AG04449 (cell line): Measurements from ENCODE around the gene STK32C.

Experiments
- CTCF ChIA-PET: fragments of 350-600 bp; formaldehyde crosslinking; extraction: SDS; loops from one replicate; lab custom pipeline; 2021; ENCODE audit warnings: antibody characterized with exemption; lab: Yijun Ruan, JAX
- POLR2A ChIA-PET: fragments of 400-600, 350-600 bp; formaldehyde crosslinking; extraction: SDS; loops from one replicate; lab custom pipeline; 2020; ENCODE audit warnings: antibody characterized with exemption, inconsistent platforms; lab: Yijun Ruan, JAX
- DNase-seq: peaks from one replicate; pipeline ENCODE4 v3.0.0-alpha.2; 2010; ENCODE audit warnings: low read depth, low spot score
- H3K4me3 ChIP-seq: 2 replicates; pipeline ENCODE4 v1.5.1; 2011; ENCODE audit warnings: low read depth, mild to moderate bottlenecking, control low read depth, low read length
- CTCF ChIP-seq: IDR thresholded peaks from one replicate; pipeline ENCODE4 v1.5.1; 2011; ENCODE audit warnings: mild to moderate bottlenecking, moderate library complexity, low read length, control low read depth, inconsistent platforms; ENCODE audit not compliant: insufficient read depth; ENCODE audit errors: missing control alignments

The STK32C gene

DNA sequence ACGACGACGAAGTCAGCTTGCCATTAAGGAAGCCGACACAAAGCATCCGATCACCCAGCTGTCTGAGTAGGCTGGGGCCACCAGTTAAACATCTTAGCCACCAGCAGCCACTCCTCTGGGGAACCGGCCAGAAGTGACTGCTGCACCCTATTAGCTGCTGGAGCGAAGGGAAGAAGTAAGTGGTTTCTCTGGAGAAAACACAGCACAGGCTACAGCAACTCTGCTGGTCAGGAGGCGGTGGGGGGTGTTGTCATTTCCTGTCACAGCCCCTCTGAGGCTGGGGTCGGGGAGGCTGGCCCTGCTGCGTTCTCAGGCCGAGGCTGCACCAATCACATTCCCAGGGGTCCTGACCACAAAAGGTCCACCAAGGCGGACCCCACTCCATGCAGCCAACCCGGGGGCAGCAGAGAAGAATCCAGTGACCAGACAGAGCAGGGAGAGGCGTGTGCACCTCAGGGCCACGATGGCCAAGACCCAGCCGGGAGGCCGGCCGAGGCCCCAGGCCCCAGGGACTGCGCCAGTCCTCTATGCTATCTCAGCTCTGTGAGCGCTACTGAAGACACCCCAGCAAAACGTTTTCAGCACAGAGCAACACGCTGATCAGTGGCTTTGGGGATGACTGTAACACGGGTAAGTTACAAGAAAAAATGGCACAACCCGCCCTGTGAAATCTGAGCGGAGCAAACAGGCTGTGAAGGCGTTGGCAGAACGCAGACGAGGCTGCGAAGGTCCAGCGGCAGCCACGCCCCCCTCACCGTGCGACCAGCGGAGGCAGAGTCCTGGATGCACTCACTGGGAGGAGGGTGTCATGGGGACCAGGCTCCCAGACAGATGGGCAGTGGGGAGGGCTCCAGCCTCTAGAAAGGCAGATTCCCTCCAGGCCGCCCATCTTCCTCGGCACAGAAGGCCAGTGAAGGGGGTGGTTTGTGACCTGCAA, 24.8 kb downstream of the STK32C start:
- POLR2A ChIA-PET: no interaction called here
- no peak overlapping the region for H3K4me3 ChIP-seq
- no peak for TF ChIP-seq CTCF
- CTCF ChIA-PET: no interaction called here
- DNase-seq: no peak

DNA sequence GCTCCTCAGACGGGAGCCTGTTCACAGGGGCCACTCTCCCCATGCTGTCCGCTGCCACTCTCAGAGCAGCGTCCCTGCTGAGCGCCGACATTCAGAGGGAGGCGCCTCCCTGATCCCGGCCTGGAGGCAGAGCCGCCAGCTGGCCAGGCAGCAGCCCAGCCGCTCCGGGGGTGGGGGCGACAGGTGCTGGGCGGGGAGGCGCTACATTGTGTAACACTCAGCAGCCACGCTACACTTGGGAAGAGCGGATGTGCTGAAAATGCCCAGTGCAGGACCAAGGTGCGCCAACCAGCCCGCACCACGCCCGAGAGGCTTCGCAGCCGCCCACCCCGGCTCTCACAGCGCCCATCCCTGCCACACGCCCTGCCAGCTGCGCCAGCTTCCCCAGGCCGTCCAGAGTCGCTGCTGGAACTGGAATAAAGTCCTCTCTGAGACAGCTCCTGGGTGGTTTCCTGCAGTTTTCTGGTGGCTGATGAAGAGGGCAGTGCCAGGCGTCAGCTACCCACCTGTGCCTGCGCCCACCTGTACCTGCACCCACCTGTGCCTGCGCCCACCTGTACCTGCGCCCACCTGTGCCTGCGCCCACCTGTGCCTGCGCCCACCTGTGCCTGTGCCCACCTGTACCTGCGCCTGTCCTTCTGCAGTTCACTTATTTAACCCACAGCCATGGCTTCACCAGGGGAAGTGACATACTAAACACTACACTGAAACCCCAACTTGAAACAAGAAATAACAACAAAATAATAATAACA, 25.7 kb downstream of the STK32C start:
- CTCF ChIA-PET: interaction anchor here (0.9 to 1.5 kb wide), 2 partner anchors 16 to 17 kb away, joined by 3 to 4 read pairs; no protein-coding TSS in a partner anchor
- H3K4me3 ChIP-seq: no peak overlapping the region
- no peak for DNase-seq
- TF ChIP-seq CTCF: no peak
- POLR2A ChIA-PET: no interaction called here

DNA sequence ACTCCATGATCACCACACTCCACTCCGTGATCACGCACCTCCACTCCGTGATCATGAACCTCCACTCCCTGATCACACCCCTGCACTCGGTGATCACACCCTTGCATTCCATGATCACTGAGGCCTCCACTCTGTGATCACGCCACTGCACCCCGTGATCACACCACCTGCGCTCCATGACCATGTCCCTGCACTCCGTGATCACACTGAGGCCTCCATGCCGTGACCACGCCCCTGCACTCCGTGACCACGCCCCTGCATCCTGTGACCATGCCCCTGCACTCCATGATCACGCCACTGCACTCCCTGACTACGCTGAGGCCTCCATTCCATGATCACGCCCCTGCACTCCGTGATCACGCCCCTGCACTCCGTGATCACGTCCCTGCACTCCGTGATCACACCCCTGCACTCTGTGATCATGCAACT, 27.1 kb downstream of the STK32C start:
- ChIA-PET CTCF (interaction anchor here (0.9 to 1.5 kb wide), 2 partner anchors 15 to 17 kb away, joined by 3 to 4 read pairs; no protein-coding TSS in a partner anchor), POLR2A (no interaction called here)
- DNase-seq: no peak
- no peak overlapping the region for H3K4me3 ChIP-seq
- TF ChIP-seq CTCF: no peak

GRCh38 chr10:132279873-132280645, 27.7 kb downstream of the STK32C start:
- no peak overlapping the region for H3K4me3 ChIP-seq
- no peak for DNase-seq
- POLR2A ChIA-PET: no interaction called here
- TF ChIP-seq CTCF: no peak
- CTCF ChIA-PET: no interaction called here

DNA sequence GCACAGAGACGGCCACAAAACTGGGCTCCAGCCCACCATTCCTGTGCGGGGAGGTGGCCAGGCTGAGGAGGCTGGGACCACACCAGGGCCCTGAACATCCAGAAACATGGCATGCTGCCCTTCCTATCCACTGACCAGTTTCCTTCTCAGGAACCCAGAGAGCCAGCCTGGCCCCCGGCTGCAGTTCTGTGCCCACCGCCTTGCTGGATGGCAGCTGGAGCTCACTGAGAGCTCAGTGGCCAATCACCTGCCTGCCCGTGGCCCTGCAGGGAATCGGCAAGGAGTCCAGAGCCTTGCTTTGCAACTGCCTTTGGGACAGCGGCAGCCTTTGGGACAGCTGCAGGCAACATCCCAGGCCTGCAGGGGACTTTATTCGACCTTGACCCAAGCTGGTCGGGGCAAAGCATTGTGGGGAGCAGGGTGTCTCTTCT, 30.4 kb downstream of the STK32C start:
- H3K4me3 ChIP-seq: no peak overlapping the region
- no peak for DNase-seq
- ChIA-PET POLR2A (no interaction called here), CTCF (no interaction called here)
- TF ChIP-seq CTCF: no peak
